ENCODE data around the gene MSL1.

DNA sequence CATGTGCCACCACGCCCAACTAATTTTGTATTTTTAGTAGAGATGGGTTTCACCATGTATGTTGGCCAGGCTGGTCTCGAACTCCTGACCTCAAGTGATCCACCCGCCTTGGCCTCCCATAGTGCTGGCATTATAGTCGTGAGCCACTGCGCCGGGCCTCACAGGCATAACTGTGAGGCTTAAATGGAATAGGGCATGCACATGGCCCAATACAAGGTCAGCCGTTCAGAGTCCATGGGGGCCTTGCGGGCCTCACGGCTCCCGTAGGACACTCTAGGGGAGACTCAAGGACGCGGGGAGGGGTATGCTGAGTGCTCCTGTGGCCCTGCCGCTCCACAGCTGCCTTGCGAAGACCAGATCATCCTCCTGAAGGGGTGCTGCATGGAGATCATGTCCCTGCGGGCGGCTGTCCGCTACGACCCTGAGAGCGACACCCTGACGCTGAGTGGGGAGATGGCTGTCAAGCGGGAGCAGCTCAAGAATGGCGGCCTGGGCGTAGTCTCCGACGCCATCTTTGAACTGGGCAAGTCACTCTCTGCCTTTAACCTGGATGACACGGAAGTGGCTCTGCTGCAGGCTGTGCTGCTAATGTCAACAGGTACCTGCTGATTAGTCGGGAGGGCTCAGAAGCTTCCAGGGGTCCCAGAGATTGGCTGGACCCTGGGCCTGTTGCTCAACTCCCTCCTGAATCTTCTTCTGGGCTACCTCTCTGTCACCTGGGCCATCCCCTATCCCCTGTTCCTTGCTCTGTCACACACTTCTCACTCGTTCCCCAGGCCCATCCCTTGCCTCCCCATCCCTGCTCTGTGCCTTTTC lies 33.7 kb upstream of the MSL1 start:
- TF ChIP-seq EP300 (IDR thresholded peaks at IDR 0.05; ENCODE audit: borderline replicate concordance) (no peak), CREB1 (IDR thresholded peaks at IDR 0.05; ENCODE audit: low read depth) (no peak), TAF1 (IDR thresholded peaks at IDR 0.05; ENCODE audit: low read depth) (no peak), NFIC (IDR thresholded peaks at IDR 0.05) (no peak), YY1 (IDR thresholded peaks at IDR 0.05; ENCODE audit: low read depth) (peak; percentile 64; the same call in 1 of the 2 replicates), FOXM1 (IDR thresholded peaks at IDR 0.05; ENCODE audit: borderline replicate concordance, low read depth) (no peak), CEBPB (IDR thresholded peaks at IDR 0.05) (no peak), RAD21 (IDR thresholded peaks at IDR 0.05; ENCODE audit: low read depth) (no peak), TCF12 (IDR thresholded peaks at IDR 0.05; ENCODE audit: low read depth) (no peak), EGR1 (IDR thresholded peaks at IDR 0.05) (no peak)
- TF ChIP-seq, protein P1, sequence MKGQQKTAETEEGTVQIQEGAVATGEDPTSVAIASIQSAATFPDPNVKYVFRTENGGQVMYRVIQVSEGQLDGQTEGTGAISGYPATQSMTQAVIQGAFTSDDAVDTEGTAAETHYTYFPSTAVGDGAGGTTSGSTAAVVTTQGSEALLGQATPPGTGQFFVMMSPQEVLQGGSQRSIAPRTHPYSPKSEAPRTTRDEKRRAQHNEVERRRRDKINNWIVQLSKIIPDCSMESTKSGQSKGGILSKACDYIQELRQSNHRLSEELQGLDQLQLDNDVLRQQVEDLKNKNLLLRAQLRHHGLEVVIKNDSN (IDR thresholded peaks at IDR 0.05): no peak
- TF ChIP-seq, protein P2, sequence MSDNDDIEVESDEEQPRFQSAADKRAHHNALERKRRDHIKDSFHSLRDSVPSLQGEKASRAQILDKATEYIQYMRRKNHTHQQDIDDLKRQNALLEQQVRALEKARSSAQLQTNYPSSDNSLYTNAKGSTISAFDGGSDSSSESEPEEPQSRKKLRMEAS (IDR thresholded peaks at IDR 0.05): no peak
- TF ChIP-seq, protein P3, sequence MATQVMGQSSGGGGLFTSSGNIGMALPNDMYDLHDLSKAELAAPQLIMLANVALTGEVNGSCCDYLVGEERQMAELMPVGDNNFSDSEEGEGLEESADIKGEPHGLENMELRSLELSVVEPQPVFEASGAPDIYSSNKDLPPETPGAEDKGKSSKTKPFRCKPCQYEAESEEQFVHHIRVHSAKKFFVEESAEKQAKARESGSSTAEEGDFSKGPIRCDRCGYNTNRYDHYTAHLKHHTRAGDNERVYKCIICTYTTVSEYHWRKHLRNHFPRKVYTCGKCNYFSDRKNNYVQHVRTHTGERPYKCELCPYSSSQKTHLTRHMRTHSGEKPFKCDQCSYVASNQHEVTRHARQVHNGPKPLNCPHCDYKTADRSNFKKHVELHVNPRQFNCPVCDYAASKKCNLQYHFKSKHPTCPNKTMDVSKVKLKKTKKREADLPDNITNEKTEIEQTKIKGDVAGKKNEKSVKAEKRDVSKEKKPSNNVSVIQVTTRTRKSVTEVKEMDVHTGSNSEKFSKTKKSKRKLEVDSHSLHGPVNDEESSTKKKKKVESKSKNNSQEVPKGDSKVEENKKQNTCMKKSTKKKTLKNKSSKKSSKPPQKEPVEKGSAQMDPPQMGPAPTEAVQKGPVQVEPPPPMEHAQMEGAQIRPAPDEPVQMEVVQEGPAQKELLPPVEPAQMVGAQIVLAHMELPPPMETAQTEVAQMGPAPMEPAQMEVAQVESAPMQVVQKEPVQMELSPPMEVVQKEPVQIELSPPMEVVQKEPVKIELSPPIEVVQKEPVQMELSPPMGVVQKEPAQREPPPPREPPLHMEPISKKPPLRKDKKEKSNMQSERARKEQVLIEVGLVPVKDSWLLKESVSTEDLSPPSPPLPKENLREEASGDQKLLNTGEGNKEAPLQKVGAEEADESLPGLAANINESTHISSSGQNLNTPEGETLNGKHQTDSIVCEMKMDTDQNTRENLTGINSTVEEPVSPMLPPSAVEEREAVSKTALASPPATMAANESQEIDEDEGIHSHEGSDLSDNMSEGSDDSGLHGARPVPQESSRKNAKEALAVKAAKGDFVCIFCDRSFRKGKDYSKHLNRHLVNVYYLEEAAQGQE (IDR thresholded peaks at IDR 0.05; ENCODE audit: low read depth): no peak
